GM23248 (cell line): ENCODE data around the gene GP9. TPM values are rescaled to one million over a fixed set of nuclear protein-coding genes. Genes with fewer than 3 reads are reported as not detected.
A peak's percentile ranks its signal among the peaks of the same experiment; 100 is the strongest.

Experiments
- DNase-seq: peaks from one replicate; pipeline ENCODE4 v3.0.0-alpha.2; 2015
- H2AFZ ChIP-seq: fragments of 200-600 bp; sonication (generic); 2 replicates; pipeline ENCODE4 v1.6.1; 2016; ENCODE audit warnings: antibody characterized with exemption
- H3F3A ChIP-seq: fragments of 200-600 bp; sonication (generic); 2 replicates; pipeline ENCODE4 v1.6.1; 2016; ENCODE audit warnings: mild to moderate bottlenecking, antibody characterized with exemption, mixed run types; ENCODE audit not compliant: insufficient read depth
- H3K27ac ChIP-seq: fragments of 200-600 bp; sonication (generic); 2 replicates; pipeline ENCODE4 v1.5.1; 2016; ENCODE audit warnings: mild to moderate bottlenecking
- H3K27me3 ChIP-seq: fragments of 200-600 bp; sonication (generic); replicated peaks from 2 replicates; pipeline ENCODE4 v1.6.1; 2016; ENCODE audit warnings: mild to moderate bottlenecking; ENCODE audit not compliant: insufficient read depth
- H3K36me3 ChIP-seq: fragments of 200-600 bp; sonication (generic); 2 replicates; pipeline ENCODE4 v1.6.1; 2016; ENCODE audit warnings: low read depth, mild to moderate bottlenecking
- H3K4me1 ChIP-seq: fragments of 200-600 bp; sonication (generic); 2 replicates; pipeline ENCODE4 v1.6.1; 2016; ENCODE audit warnings: mild to moderate bottlenecking; ENCODE audit not compliant: insufficient read depth
- H3K4me2 ChIP-seq: fragments of 200-600 bp; sonication (generic); one replicate; pipeline ENCODE4 v1.6.1; 2016; ENCODE audit warnings: mild to moderate bottlenecking; ENCODE audit not compliant: unreplicated experiment
- H3K4me3 ChIP-seq: fragments of 200-600 bp; sonication (generic); 2 replicates; pipeline ENCODE4 v1.5.1; 2016; ENCODE audit warnings: mild to moderate bottlenecking
- H3K79me2 ChIP-seq: fragments of 200-600 bp; sonication (generic); 2 replicates; pipeline ENCODE4 v1.6.1; 2016; ENCODE audit warnings: mild to moderate bottlenecking; ENCODE audit not compliant: insufficient read depth
- H3K9ac ChIP-seq: fragments of 200-600 bp; sonication (generic); 2 replicates; pipeline ENCODE4 v1.6.1; 2016; ENCODE audit warnings: mild to moderate bottlenecking
- H3K9me2 ChIP-seq: fragments of 200-600 bp; sonication (generic); 2 replicates; pipeline ENCODE4 v1.6.1; 2016; ENCODE audit warnings: mixed run types, mild to moderate bottlenecking, moderate library complexity; ENCODE audit not compliant: insufficient read depth
- H3K9me3 ChIP-seq: fragments of 200-600 bp; sonication (generic); one replicate; pipeline ENCODE4 v1.6.1; 2017; ENCODE audit warnings: low read depth
- H4K20me1 ChIP-seq: fragments of 200-600 bp; sonication (generic); 2 replicates; pipeline ENCODE4 v1.6.0; 2016; ENCODE audit not compliant: insufficient read depth
- EZH2 ChIP-seq: fragments of 200-600 bp; sonication (generic); IDR thresholded peaks from 2 replicates; pipeline ENCODE4 v1.6.1; 2018; ENCODE audit warnings: antibody characterized with exemption, mild to moderate bottlenecking; ENCODE audit not compliant: insufficient read depth, poor library complexity, severe bottlenecking
- EZH2phosphoT487 ChIP-seq: fragments of 200-600 bp; sonication (generic); IDR thresholded peaks from 2 replicates; pipeline ENCODE4 v1.6.1; 2018; ENCODE audit warnings: antibody characterized with exemption, moderate library complexity, mild to moderate bottlenecking, low read depth; ENCODE audit not compliant: insufficient read depth
- WGBS, 2 experiments: methylation state at CpG; one replicate each; pipeline ENCODE4 v1.1.6; 2015 to 2017; ENCODE audit warnings: low lambda C conversion rate in 2 of 2, low coverage in 1 of 2; ENCODE audit errors: missing lambda C conversion rate in 2 of 2; 5-methylcytosine and 5-hydroxymethylcytosine counted together
- in situ Hi-C: fragments of 300-500 bp; cut with MboI; formaldehyde crosslinking; loops from 2 replicates; pipeline ENCODE4 v1.15.0; 2020
- polyA plus RNA-seq: library from polyadenylated mRNA; unstranded; fragments of >200 nt; fragmentation: Nextera tagmentation; extraction: Ambion mirVana; gene quantifications from 2 replicates; pipeline ENCODE4 v1.2.1, GENCODE V29; 2016
- total RNA-seq: library from RNA; depleted of rRNA; stranded (reverse); fragments of >200 nt; shearing (Covaris generic); gene quantifications from 2 replicates; pipeline ENCODE4 v1.2.3, GENCODE V29; 2014

GP9 gene
- total and polyA plus RNA-seq, 2 experiments from 2014 or later: not detected

GRCh38 chr3:129022114-129023007, 38.2 kb upstream of the GP9 start:
- H3K27ac ChIP-seq: no peak overlapping the region
- no peak overlapping the region for H3K9ac ChIP-seq
- 16 to 17% methylated on average over 15 of the region's 15 CpGs for WGBS, 2 experiments
- no peak for DNase-seq
- no peaks in the 10 kb centered on the region for H3K79me2 ChIP-seq
- TF ChIP-seq EZH2: no peak
- no peak for TF ChIP-seq EZH2phosphoT487
- no peaks in the 10 kb centered on the region for H4K20me1 ChIP-seq
- peaks cover 70% of the 10 kb centered on the region for H3K27me3 ChIP-seq
- no peaks in the 10 kb centered on the region for H3K9me3 ChIP-seq
- in situ Hi-C loops: no loop called here
- no peak overlapping the region for H3K4me2 ChIP-seq
- H3K36me3 ChIP-seq: no peaks in the 10 kb centered on the region
- H3K4me1 ChIP-seq: no peaks in the 10 kb centered on the region
- no peaks in the 10 kb centered on the region for H3K9me2 ChIP-seq
- no peak overlapping the region for H3K4me3 ChIP-seq
- no peak overlapping the region for H2AFZ ChIP-seq
- no peaks in the 10 kb centered on the region for H3F3A ChIP-seq

- Histone ChIP-seq H3K4me2 (no peak overlapping the region), H3K4me1 (no peaks in the 10 kb centered on the region), H3K27me3 (peaks cover 64% of the 10 kb centered on the region), H3K36me3 (no peaks in the 10 kb centered on the region), H3K4me3 (no peak overlapping the region), H4K20me1 (no peaks in the 10 kb centered on the region), H3K9me2 (no peaks in the 10 kb centered on the region), H3K79me2 (no peaks in the 10 kb centered on the region), H3K9ac (no peak overlapping the region), H3K9me3 (no peaks in the 10 kb centered on the region), H3K27ac (no peak overlapping the region), H3F3A (no peaks in the 10 kb centered on the region), H2AFZ (no peak overlapping the region)
- no peak for TF ChIP-seq EZH2phosphoT487
- TF ChIP-seq EZH2: no peak
- in situ Hi-C loops: no loop called here
- 31 to 35% methylated on average over 1 of the region's 1 CpG for WGBS, 2 experiments
- no peak for DNase-seq
Measured at GRCh38 chr3:129023008-129023358, 37.6 kb upstream of the GP9 start.

GRCh38 chr3:129023909-129024308, 36.7 kb upstream of the GP9 start:
- no peaks in the 10 kb centered on the region for H3K9me3 ChIP-seq
- no peaks in the 10 kb centered on the region for H4K20me1 ChIP-seq
- H3K79me2 ChIP-seq: no peaks in the 10 kb centered on the region
- no peak overlapping the region for H3K27ac ChIP-seq
- H2AFZ ChIP-seq: no peak overlapping the region
- no peaks in the 10 kb centered on the region for H3K36me3 ChIP-seq
- H3K27me3 ChIP-seq: peaks cover 57% of the 10 kb centered on the region
- no peak overlapping the region for H3K4me2 ChIP-seq
- no peak overlapping the region for H3K9ac ChIP-seq
- peak; percentile 48 for DNase-seq
- TF ChIP-seq EZH2 (no peak), EZH2phosphoT487 (no peak)
- no peaks in the 10 kb centered on the region for H3K4me1 ChIP-seq
- H3K9me2 ChIP-seq: no peaks in the 10 kb centered on the region
- in situ Hi-C loops: no loop called here
- no peak overlapping the region for H3K4me3 ChIP-seq
- no peaks in the 10 kb centered on the region for H3F3A ChIP-seq
- WGBS, 2 experiments: 59 to 63% methylated on average over 2 of the region's 2 CpGs

GRCh38 chr3:129025108-129025507, 35.5 kb upstream of the GP9 start:
- Histone ChIP-seq H3K36me3 (no peaks in the 10 kb centered on the region), H2AFZ (no peak overlapping the region), H3K4me3 (no peak overlapping the region), H3K27me3 (peaks cover 51% of the 10 kb centered on the region), H3F3A (no peaks in the 10 kb centered on the region), H3K9me3 (no peaks in the 10 kb centered on the region), H3K27ac (no peak overlapping the region), H3K9ac (no peak overlapping the region), H4K20me1 (no peaks in the 10 kb centered on the region), H3K4me1 (no peaks in the 10 kb centered on the region), H3K4me2 (no peak overlapping the region), H3K79me2 (no peaks in the 10 kb centered on the region), H3K9me2 (no peaks in the 10 kb centered on the region)
- DNase-seq: no peak
- in situ Hi-C loops: no loop called here
- TF ChIP-seq EZH2 (no peak), EZH2phosphoT487 (no peak)
- 48 to 52% methylated on average over 15 of the region's 15 CpGs for WGBS, 2 experiments
